A204.1 (cell line): ENCODE results near the gene RPS18.
"Not testable (repeated sequence)": the region's sequence is repeated elsewhere in the genome, so short reads cannot be mapped to it uniquely, and the experiment has no call there.

Experiments used
- FAIRE-seq: peaks from 2 replicates; lab custom pipeline; 2012; peaks lifted over from hg19 to GRCh38; lab: Jason Lieb, UNC

The RPS18 gene

GRCh38 chr6:33272275-33273128, 627 bp downstream of the RPS18 start:
- no peak for FAIRE-seq

GRCh38 chr6:33273129-33273923, 1.5 kb downstream of the RPS18 start:
- no peak for FAIRE-seq

- FAIRE-seq = no peak
Observed at GRCh38 chr6:33273924-33274902, 2.3 kb downstream of the RPS18 start.

GRCh38 chr6:33275795-33276580, 4.1 kb downstream of the RPS18 start:
- FAIRE-seq = not testable (repeated sequence)

- FAIRE-seq = no peak
Observed at GRCh38 chr6:33276581-33276863, 4.6 kb downstream of the RPS18 start.

GRCh38 chr6:33276864-33277662, 5.2 kb downstream of the RPS18 start, which contains the start of gene B3GALT4:
Gene B3GALT4, plus strand, starts transcription at chr6:33277123. Its CDS starts 297 bp downstream, at chr6:33277420.
- FAIRE-seq = no peak

GRCh38 chr6:33277663-33278391, 6.0 kb downstream of the RPS18 start:
- no peak for FAIRE-seq

GRCh38 chr6:33278392-33278741, 6.5 kb downstream of the RPS18 start:
- FAIRE-seq = no peak

GRCh38 chr6:33278810-33279209, 6.9 kb downstream of the RPS18 start:
- no peak for FAIRE-seq

- no peak for FAIRE-seq
Observed at GRCh38 chr6:33279257-33279695, 7.4 kb downstream of the RPS18 start.

- no peak for FAIRE-seq
Observed at GRCh38 chr6:33279971-33280511, 8.2 kb downstream of the RPS18 start.

GRCh38 chr6:33280539-33280938, 8.7 kb downstream of the RPS18 start:
- FAIRE-seq = no peak

GRCh38 chr6:33285214-33285613, 13.3 kb downstream of the RPS18 start:
- FAIRE-seq = not testable (repeated sequence)

- no peak for FAIRE-seq
Observed at GRCh38 chr6:33286946-33287914, 15.4 kb downstream of the RPS18 start.

GRCh38 chr6:33288141-33288920, 16.5 kb downstream of the RPS18 start:
- FAIRE-seq = no peak

- no peak for FAIRE-seq
Observed at GRCh38 chr6:33288921-33289783, 17.3 kb downstream of the RPS18 start, which contains the start of the genes PFDN6 and WDR46. Gene PFDN6, plus strand, starts transcription at chr6:33289601. Its CDS starts 256 bp downstream, at chr6:33289857. Gene WDR46, minus strand, starts transcription at chr6:33289239. Its CDS starts 69 bp downstream, at chr6:33289170.
